ENCODE results near the gene CCSER1. TPM values are rescaled to one million over a fixed set of nuclear protein-coding genes. Genes with fewer than 3 reads are reported as not detected.
"Not testable (repeated sequence)": the region's sequence is repeated elsewhere in the genome, so short reads cannot be mapped to it uniquely, and the experiment has no call there.

CCSER1 gene
- total RNA-seq, 1 donor from 2014 or later: 20.1 TPM

- intact Hi-C loops (cut with micrococcal nuclease): no loop called here
- H3K4me1 Mint-ChIP-seq: no peaks in the 10 kb centered on the region
- POLR2A ChIA-PET: interaction anchor here (0.6 kb wide), 1 partner anchor 408 kb away, joined by 3 read pairs; no protein-coding TSS in a partner anchor
- no peak for ATAC-seq (ENCODE audit: low read depth)
- no peaks in the 10 kb centered on the region for H3K27me3 Mint-ChIP-seq
- CTCF ChIA-PET: no interaction called here
- H3K4me3 Mint-ChIP-seq: no peak overlapping the region
- peaks cover 3% of the 10 kb centered on the region for H3K9me3 Mint-ChIP-seq
- no peak for DNase-seq
- H3K27ac Mint-ChIP-seq: no peak overlapping the region
- no peaks in the 10 kb centered on the region for H3K36me3 Mint-ChIP-seq (ENCODE audit: low read depth)
- TF ChIP-seq CTCF (IDR thresholded peaks at IDR 0.05): no peak
Observed at GRCh38 chr4:90695411-90695810, 568.2 kb downstream of the CCSER1 start.

- H3K27me3 Mint-ChIP-seq; ATAC-seq (ENCODE audit: low read depth); CTCF ChIA-PET; H3K4me1 Mint-ChIP-seq; DNase-seq; POLR2A ChIA-PET; H3K36me3 Mint-ChIP-seq (ENCODE audit: low read depth); intact Hi-C loops (cut with micrococcal nuclease); H3K27ac Mint-ChIP-seq; H3K4me3 Mint-ChIP-seq; H3K9me3 Mint-ChIP-seq: not testable (repeated sequence)
Observed at GRCh38 chr4:90705501-90705900, 578.3 kb downstream of the CCSER1 start.

DNA sequence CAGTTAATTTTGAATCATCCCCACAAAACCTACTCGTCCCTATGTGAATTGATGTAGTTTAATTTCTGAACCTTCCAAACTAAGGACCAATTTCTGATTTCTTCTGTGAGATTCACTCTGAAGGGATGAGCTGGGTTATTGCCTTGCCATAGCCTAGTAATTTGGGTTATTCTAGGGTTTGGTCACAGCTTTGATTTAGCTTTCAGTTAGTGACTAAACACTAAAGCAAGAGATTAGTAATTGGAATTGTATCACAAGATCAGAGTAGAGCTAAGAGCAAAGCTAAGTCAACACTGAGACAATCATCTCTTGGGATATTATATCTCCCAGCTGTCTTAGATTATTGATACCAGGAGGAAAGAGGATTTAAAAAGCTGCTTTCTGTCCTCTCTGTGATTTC, 588.0 kb downstream of the CCSER1 start:
- ChIA-PET CTCF (no interaction called here), POLR2A (no interaction called here)
- no peak for ATAC-seq (ENCODE audit: low read depth)
- no peaks in the 10 kb centered on the region for H3K36me3 Mint-ChIP-seq (ENCODE audit: low read depth)
- no peak overlapping the region for H3K4me3 Mint-ChIP-seq
- no peak overlapping the region for H3K27ac Mint-ChIP-seq
- H3K9me3 Mint-ChIP-seq: no peaks in the 10 kb centered on the region
- intact Hi-C loops (cut with micrococcal nuclease): no loop called here
- no peak for DNase-seq
- H3K27me3 Mint-ChIP-seq: no peaks in the 10 kb centered on the region
- TF ChIP-seq CTCF (IDR thresholded peaks at IDR 0.05): no peak
- no peaks in the 10 kb centered on the region for H3K4me1 Mint-ChIP-seq

- POLR2A ChIA-PET: no interaction called here
- TF ChIP-seq CTCF (IDR thresholded peaks at IDR 0.05): no peak
- intact Hi-C loops (cut with micrococcal nuclease): no loop called here
- Mint-ChIP-seq H3K4me1 (no peaks in the 10 kb centered on the region), H3K36me3 (ENCODE audit: low read depth) (no peaks in the 10 kb centered on the region), H3K4me3 (no peak overlapping the region), H3K9me3 (no peaks in the 10 kb centered on the region), H3K27me3 (no peaks in the 10 kb centered on the region), H3K27ac (no peak overlapping the region)
- no peak for ATAC-seq (ENCODE audit: low read depth)
- DNase-seq: no peak
- CTCF ChIA-PET: no interaction called here
Observed at GRCh38 chr4:90718931-90719330, 591.7 kb downstream of the CCSER1 start.

DNA sequence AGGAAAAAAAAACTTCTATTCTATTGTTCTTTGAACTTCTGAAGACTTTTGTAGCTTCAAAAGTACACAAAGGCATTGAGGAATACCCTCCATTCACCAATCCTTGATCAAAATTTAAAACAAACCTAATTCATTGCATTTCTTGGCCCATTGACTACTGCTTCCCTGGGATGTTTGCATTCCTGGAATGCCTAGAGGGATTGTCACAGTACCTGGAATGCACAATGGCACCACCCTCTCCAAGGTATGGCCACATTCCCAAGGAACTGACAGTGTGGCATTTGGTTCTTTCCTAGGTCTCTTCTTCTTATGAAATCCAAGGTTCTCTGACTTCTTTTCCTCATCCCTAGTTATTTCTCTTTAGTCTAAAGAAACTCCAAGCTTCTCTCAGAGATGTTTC, 600.7 kb downstream of the CCSER1 start:
- H3K4me1 Mint-ChIP-seq: no peaks in the 10 kb centered on the region
- H3K4me3 Mint-ChIP-seq: no peak overlapping the region
- H3K27me3 Mint-ChIP-seq: no peaks in the 10 kb centered on the region
- H3K9me3 Mint-ChIP-seq: no peaks in the 10 kb centered on the region
- no peak for TF ChIP-seq CTCF (IDR thresholded peaks at IDR 0.05)
- POLR2A ChIA-PET: no interaction called here
- intact Hi-C loops (cut with micrococcal nuclease): no loop called here
- no peak for ATAC-seq (ENCODE audit: low read depth)
- no peaks in the 10 kb centered on the region for H3K36me3 Mint-ChIP-seq (ENCODE audit: low read depth)
- DNase-seq: no peak
- H3K27ac Mint-ChIP-seq: no peak overlapping the region
- CTCF ChIA-PET: no interaction called here

GRCh38 chr4:90730752-90731151, 603.6 kb downstream of the CCSER1 start:
- Mint-ChIP-seq H3K4me3 (no peak overlapping the region), H3K36me3 (ENCODE audit: low read depth) (no peaks in the 10 kb centered on the region), H3K27me3 (no peaks in the 10 kb centered on the region), H3K27ac (no peak overlapping the region), H3K4me1 (no peaks in the 10 kb centered on the region), H3K9me3 (no peaks in the 10 kb centered on the region)
- intact Hi-C loops (cut with micrococcal nuclease): no loop called here
- no peak for TF ChIP-seq CTCF (IDR thresholded peaks at IDR 0.05)
- no peak for DNase-seq
- ATAC-seq (ENCODE audit: low read depth): no peak
- CTCF ChIA-PET: no interaction called here
- POLR2A ChIA-PET: no interaction called here
